ENCODE results near the gene DDTL. TPM values are rescaled to one million over a fixed set of nuclear protein-coding genes. Genes with fewer than 3 reads are reported as not detected.

The DDTL gene
- total and polyA plus RNA-seq, 2 donors (not counting 3 experiments of a cell fraction or from before 2014, with no cell fraction given): 0.57 to 2.7 TPM

DNA sequence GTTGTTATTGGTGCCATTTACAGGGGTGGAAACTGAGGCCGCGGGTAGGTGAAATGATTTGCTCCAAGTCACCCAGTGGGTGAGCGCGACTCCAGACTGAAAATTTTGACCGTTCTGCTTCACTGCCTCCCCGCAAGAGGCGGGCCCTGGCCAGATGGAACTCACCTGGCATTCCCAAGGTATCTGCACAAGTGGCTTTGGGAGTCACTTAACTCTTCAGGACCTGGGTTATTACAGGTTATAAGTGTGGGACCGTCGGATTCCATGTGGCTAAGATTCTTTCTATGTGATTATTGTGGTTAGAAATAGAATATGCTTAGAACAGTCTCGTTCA is 45.0 kb downstream of the DDTL start:
- intact Hi-C loops (cut with micrococcal nuclease): loop anchor here (1.0 to 5.0 kb wide), 2 partner anchors 49 to 146 kb away; no protein-coding TSS in a partner anchor

More for the DNA sequence above, 45.0 kb downstream of the DDTL start:
- ChIA-PET POLR2A (no interaction called here), CTCF (interaction anchor here (0.7 to 1.1 kb wide), 3 partner anchors 34 to 163 kb away, joined by 3 to 4 read pairs (median 3); no protein-coding TSS in a partner anchor)
- peak overlapping the region; percentile 78 to 93 (median 88) for H3K4me3 ChIP-seq (replicated peaks in 1 of 3; ENCODE audit: insufficient read depth in 1 of 3, low read depth in 1 of 3, low read length in 3 of 3)
- H3K9me3 ChIP-seq (replicated peaks; ENCODE audit: control insufficient read depth, insufficient read depth, low read length): no peaks in the 10 kb centered on the region
- no peak for TF ChIP-seq MYC (IDR thresholded peaks at IDR 0.05; ENCODE audit: low read depth, low read length)
- no peak for TF ChIP-seq JUN (IDR thresholded peaks at IDR 0.05; ENCODE audit: borderline replicate concordance, insufficient read depth, insufficient read length, low read depth)
- TF ChIP-seq, protein P1, sequence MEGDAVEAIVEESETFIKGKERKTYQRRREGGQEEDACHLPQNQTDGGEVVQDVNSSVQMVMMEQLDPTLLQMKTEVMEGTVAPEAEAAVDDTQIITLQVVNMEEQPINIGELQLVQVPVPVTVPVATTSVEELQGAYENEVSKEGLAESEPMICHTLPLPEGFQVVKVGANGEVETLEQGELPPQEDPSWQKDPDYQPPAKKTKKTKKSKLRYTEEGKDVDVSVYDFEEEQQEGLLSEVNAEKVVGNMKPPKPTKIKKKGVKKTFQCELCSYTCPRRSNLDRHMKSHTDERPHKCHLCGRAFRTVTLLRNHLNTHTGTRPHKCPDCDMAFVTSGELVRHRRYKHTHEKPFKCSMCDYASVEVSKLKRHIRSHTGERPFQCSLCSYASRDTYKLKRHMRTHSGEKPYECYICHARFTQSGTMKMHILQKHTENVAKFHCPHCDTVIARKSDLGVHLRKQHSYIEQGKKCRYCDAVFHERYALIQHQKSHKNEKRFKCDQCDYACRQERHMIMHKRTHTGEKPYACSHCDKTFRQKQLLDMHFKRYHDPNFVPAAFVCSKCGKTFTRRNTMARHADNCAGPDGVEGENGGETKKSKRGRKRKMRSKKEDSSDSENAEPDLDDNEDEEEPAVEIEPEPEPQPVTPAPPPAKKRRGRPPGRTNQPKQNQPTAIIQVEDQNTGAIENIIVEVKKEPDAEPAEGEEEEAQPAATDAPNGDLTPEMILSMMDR (IDR thresholded peaks at IDR 0.05; ENCODE audit: extremely low read depth in 1 of 2, insufficient read depth in 1 of 2, low read depth in 1 of 2, low read length in 2 of 2): no peak
- TF ChIP-seq, protein P2, sequence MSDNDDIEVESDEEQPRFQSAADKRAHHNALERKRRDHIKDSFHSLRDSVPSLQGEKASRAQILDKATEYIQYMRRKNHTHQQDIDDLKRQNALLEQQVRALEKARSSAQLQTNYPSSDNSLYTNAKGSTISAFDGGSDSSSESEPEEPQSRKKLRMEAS (IDR thresholded peaks at IDR 0.05; ENCODE audit: insufficient read depth, insufficient read length): no peak
- no peak for TF ChIP-seq FOS (IDR thresholded peaks at IDR 0.05; ENCODE audit: borderline replicate concordance, insufficient read depth, low read length)
- no peak for TF ChIP-seq POLR2A (IDR thresholded peaks at IDR 0.05; ENCODE audit: low read depth, low read length)
- no peak for TF ChIP-seq EZH2 (IDR thresholded peaks at IDR 0.05; ENCODE audit: borderline replicate concordance, low read depth, low read length, severe bottlenecking)
- dilution Hi-C loops (cut with MboI; ENCODE audit: extremely low pct_ligation_motif_present, low sequenced_read_pairs): no loop called here
- peak overlapping the region; percentile 77 for H3K9ac ChIP-seq (replicated peaks; ENCODE audit: extremely low read depth, insufficient read depth, low read length)
- H3K36me3 ChIP-seq (ENCODE audit: control insufficient read depth in 2 of 2, extremely low read depth in 1 of 2, insufficient read depth in 2 of 2, low read length in 2 of 2): no peaks in the 10 kb centered on the region
- peaks cover 34% of the 10 kb centered on the region for H3K79me2 ChIP-seq (ENCODE audit: control insufficient read depth, insufficient read depth, low read length)
- DNase-seq (ENCODE audit: low read depth, low spot score) (no peak), FAIRE-seq (peak; percentile 47)
- H3K27ac ChIP-seq (ENCODE audit: insufficient read depth, low read depth, low read length): peak overlapping the region; percentile 46
- no TSS peak for BruUV-seq (replicated peaks)
- peak overlapping the region; percentile 78 for H3K4me2 ChIP-seq (ENCODE audit: insufficient read depth, low read length)
- H2AFZ ChIP-seq (ENCODE audit: low read depth, low read length): peak overlapping the region; percentile 81
- H4K20me1 ChIP-seq (replicated peaks; ENCODE audit: control insufficient read depth, extremely low read depth, insufficient read depth, low read length): no peaks in the 10 kb centered on the region
- H3K27me3 ChIP-seq (ENCODE audit: control insufficient read depth in 2 of 2, insufficient read depth in 2 of 2, low read length in 2 of 2): no peaks in the 10 kb centered on the region
- no peaks in the 10 kb centered on the region for H3K9me1 ChIP-seq (replicated peaks; ENCODE audit: control insufficient read depth, extremely low read depth, insufficient read depth, low read length)
- peaks cover 5% of the 10 kb centered on the region for H3K4me1 ChIP-seq (ENCODE audit: control insufficient read depth, extremely low read depth, insufficient read depth, low read length)
